Vagina (tissue), 2 donors: ENCODE measurements around the gene WWTR1.

Experiments
- CTCF ChIP-seq, 3 experiments: fragments of 450-650 bp in 2 of 3; fragments of 200-600 bp in 1 of 3; sonication (generic) in 1 of 3; IDR thresholded peaks; one replicate each; pipeline ENCODE4 v1.5.1; 2017 to 2019; ENCODE audit warnings: antibody characterized with exemption in 3 of 3, mild to moderate bottlenecking in 2 of 3, moderate library complexity in 2 of 3
- POLR2A ChIP-seq, 2 donors: fragments of 450-650 bp; IDR thresholded peaks; one replicate each; pipeline ENCODE4 v1.6.1; 2017; ENCODE audit warnings: antibody characterized with exemption in 2 of 2, mild to moderate bottlenecking in 2 of 2, moderate library complexity in 2 of 2
- POLR2AphosphoS5 ChIP-seq, 2 donors: sonication (generic); formaldehyde crosslinking; IDR thresholded peaks; one replicate each; pipeline ENCODE4 v1.9.0; 2017; ENCODE audit warnings: antibody characterized with exemption in 2 of 2, mild to moderate bottlenecking in 2 of 2, low read depth in 1 of 2; ENCODE audit not compliant: insufficient read depth in 1 of 2

- TF ChIP-seq CTCF (IDR thresholded peaks at IDR 0.05), result no peak
- TF ChIP-seq POLR2A (IDR thresholded peaks at IDR 0.05), result no peak
- TF ChIP-seq POLR2AphosphoS5 (IDR thresholded peaks at IDR 0.05; ENCODE audit: insufficient read depth in 1 of 2, low read depth in 1 of 2), result no peak
Observed at GRCh38 chr3:149563114-149563513, 94.7 kb downstream of the WWTR1 start.
